Activated CD4-positive, CD25-positive, alpha-beta regulatory T cell treated with anti-CD3 and anti-CD28 coated beads, Interleukin-2, amount 50 U/mL, for 24 hours (primary cell): ENCODE data around the gene ITGA4.

Source experiments
- ATAC-seq, 2 donors: fragments of 150-1000 bp; cut with Tn5 transposase; one replicate each; pipeline ENCODE4 v1.10.0; 2021; ENCODE audit warnings: mild to moderate bottlenecking in 1 of 2, moderate library complexity in 1 of 2

ITGA4 gene

GRCh38 chr2:181458871-181459270, 1.7 kb downstream of the ITGA4 start:
- no peak for ATAC-seq

GRCh38 chr2:181459621-181460021, 2.4 kb downstream of the ITGA4 start:
- no peak for ATAC-seq

GRCh38 chr2:181461056-181461997, 4.1 kb downstream of the ITGA4 start:
- no peak for ATAC-seq

GRCh38 chr2:181462033-181462432, 4.8 kb downstream of the ITGA4 start:
- peak in 1 of 2 donors; percentile 28 for ATAC-seq

GRCh38 chr2:181463588-181463987, 6.4 kb downstream of the ITGA4 start:
- ATAC-seq: no peak

- no peak for ATAC-seq
Measured at GRCh38 chr2:181464966-181465365, 7.8 kb downstream of the ITGA4 start.

- ATAC-seq: no peak
Measured at GRCh38 chr2:181465676-181466375, 8.6 kb downstream of the ITGA4 start.

GRCh38 chr2:181466661-181467576, 9.7 kb downstream of the ITGA4 start:
- no peak for ATAC-seq

- no peak for ATAC-seq
Measured at GRCh38 chr2:181467966-181468707, 11.0 kb downstream of the ITGA4 start.

- ATAC-seq: no peak
Measured at GRCh38 chr2:181468811-181469210, 11.6 kb downstream of the ITGA4 start.

GRCh38 chr2:181471226-181471625, 14.0 kb downstream of the ITGA4 start:
- ATAC-seq: peak; percentile 32 to 57

GRCh38 chr2:181471783-181472182, 14.6 kb downstream of the ITGA4 start:
- ATAC-seq: peak; percentile 31 to 43

- ATAC-seq: no peak
Measured at GRCh38 chr2:181472990-181473389, 15.8 kb downstream of the ITGA4 start.

GRCh38 chr2:181474222-181474881, 17.2 kb downstream of the ITGA4 start:
- ATAC-seq: no peak

- ATAC-seq: no peak
Measured at GRCh38 chr2:181483211-181483610, 26.0 kb downstream of the ITGA4 start.

- ATAC-seq: no peak
Measured at GRCh38 chr2:181483876-181484275, 26.7 kb downstream of the ITGA4 start.

GRCh38 chr2:181484851-181485637, 27.9 kb downstream of the ITGA4 start:
- ATAC-seq: no peak

- ATAC-seq: no peak
Measured at GRCh38 chr2:181485638-181485946, 28.4 kb downstream of the ITGA4 start.

GRCh38 chr2:181499231-181499630, 42.0 kb downstream of the ITGA4 start:
- ATAC-seq: no peak

- ATAC-seq: no peak
Measured at GRCh38 chr2:181500201-181500600, 43.0 kb downstream of the ITGA4 start.

- ATAC-seq: no peak
Measured at GRCh38 chr2:181515719-181516118, 58.5 kb downstream of the ITGA4 start.
